NCI-H1694 treated with DMSO at 0.1 percent for 48 hours (cell line): ENCODE results near the gene ZNF683.
"Not testable (repeated sequence)": the region's sequence is repeated elsewhere in the genome, so short reads cannot be mapped to it uniquely, and the experiment has no call there.

ENCODE experiments used
- DNase-seq: peaks from one replicate; lab custom pipeline; 2025; lab: John Stamatoyannopoulos, UW

The ZNF683 gene

GRCh38 chr1:26385063-26385462 is 12.5 kb upstream of the ZNF683 start:
- not testable (repeated sequence) for DNase-seq

- no peak for DNase-seq
These were observed 11.5 kb upstream of the ZNF683 start for GRCh38 chr1:26384076-26384475.

- no peak for DNase-seq
These were observed 6.3 kb upstream of the ZNF683 start for GRCh38 chr1:26378879-26379251.

GRCh38 chr1:26378088-26378878 is 5.7 kb upstream of the ZNF683 start:
- DNase-seq, result no peak

- DNase-seq, result no peak
These were observed 3.5 kb upstream of the ZNF683 start for GRCh38 chr1:26376050-26376449.

- no peak for DNase-seq
These were observed 2.5 kb upstream of the ZNF683 start for GRCh38 chr1:26375081-26375480.

GRCh38 chr1:26374361-26374760 is 1.8 kb upstream of the ZNF683 start:
- not testable (repeated sequence) for DNase-seq

GRCh38 chr1:26373789-26374188 is 1.2 kb upstream of the ZNF683 start:
- no peak for DNase-seq

- DNase-seq, result no peak
These were observed 731 bp upstream of the ZNF683 start for GRCh38 chr1:26373281-26373680.

GRCh38 chr1:26372039-26372438 is 511 bp downstream of the ZNF683 start:
- DNase-seq, result no peak

- no peak for DNase-seq
These were observed 1.8 kb downstream of the ZNF683 start for GRCh38 chr1:26370591-26371382.

GRCh38 chr1:26368486-26368885 is 4.1 kb downstream of the ZNF683 start:
- DNase-seq, result no peak

GRCh38 chr1:26368006-26368405 is 4.5 kb downstream of the ZNF683 start:
- no peak for DNase-seq

- no peak for DNase-seq
These were observed 5.1 kb downstream of the ZNF683 start for GRCh38 chr1:26367441-26367840.

GRCh38 chr1:26364956-26365355 is 7.6 kb downstream of the ZNF683 start:
- DNase-seq, result no peak

GRCh38 chr1:26363549-26364448 is 8.8 kb downstream of the ZNF683 start:
- peak; percentile 39 for DNase-seq

- no peak for DNase-seq
These were observed 10.2 kb downstream of the ZNF683 start for GRCh38 chr1:26362331-26362730.

- DNase-seq, result no peak
These were observed 10.9 kb downstream of the ZNF683 start for GRCh38 chr1:26361605-26362122.

- DNase-seq, result no peak
These were observed 11.5 kb downstream of the ZNF683 start for GRCh38 chr1:26360807-26361604.

GRCh38 chr1:26359981-26360806 is 12.4 kb downstream of the ZNF683 start:
- DNase-seq, result no peak
